Panc1 (cell line): ENCODE data around the gene GTPBP8. TPM values are rescaled to one million over a fixed set of nuclear protein-coding genes. Genes with fewer than 3 reads are reported as not detected.

Source experiments
- ATAC-seq: fragments of 200-7000 bp; cut with Tn5 transposase; 2 replicates; pipeline ENCODE4 v1.9.1; 2020; ENCODE audit warnings: mild to moderate bottlenecking, moderate library complexity
- BruUV-seq: library from RNA; stranded (reverse); fragments of 400-500 nt; replicated peaks from 2 replicates; lab custom pipeline; 2021; lab: Mats Ljungman, UMichigan
- CTCF ChIA-PET: fragments of 300-600 bp; sonication (Branson Sonifier 250); formaldehyde crosslinking; loops from one replicate; lab custom pipeline; 2022; ENCODE audit warnings: antibody characterized with exemption; lab: Charles Lee
- POLR2A ChIA-PET: fragments of 300-600 bp; sonication (Branson Sonifier 250); formaldehyde crosslinking; loops from one replicate; lab custom pipeline; 2022; ENCODE audit warnings: antibody characterized with exemption; lab: Charles Lee
- DNase-seq: peaks from one replicate; pipeline ENCODE4 v3.0.0-alpha.2; 2010; ENCODE audit warnings: low read depth, low spot score
- H3K27ac ChIP-seq: 2 replicates; pipeline ENCODE4 v1.5.1; 2011; ENCODE audit warnings: mild to moderate bottlenecking, low read length, inconsistent platforms
- H3K27me3 ChIP-seq: fragments of 200-500 bp; sonication (Bioruptor generic); 2 replicates; pipeline ENCODE4 v1.6.0; 2014; ENCODE audit warnings: low read length, inconsistent platforms; ENCODE audit not compliant: control insufficient read depth, insufficient read depth
- H3K36me3 ChIP-seq: fragments of 200-500 bp; sonication (Bioruptor generic); 2 replicates; pipeline ENCODE4 v1.5.1; 2014; ENCODE audit warnings: inconsistent platforms, mild to moderate bottlenecking, low read length, moderate library complexity; ENCODE audit not compliant: control insufficient read depth, insufficient read depth
- H3K4me1 ChIP-seq: 2 replicates; pipeline ENCODE4 v1.5.1; 2011; ENCODE audit warnings: inconsistent platforms, mild to moderate bottlenecking, low read length, moderate library complexity; ENCODE audit not compliant: control insufficient read depth, insufficient read depth
- H3K4me3 ChIP-seq, 2 experiments: 2 replicates each; pipeline ENCODE4 v1.5.1; 2011 to 2012; ENCODE audit warnings: low read depth in 2 of 2, low read length in 2 of 2, mild to moderate bottlenecking in 2 of 2, inconsistent platforms in 1 of 2, moderate library complexity in 1 of 2
- H3K9me3 ChIP-seq: fragments of 200-500 bp; sonication (Bioruptor generic); 2 replicates; pipeline ENCODE4 v1.5.1; 2014; ENCODE audit warnings: low read depth, mild to moderate bottlenecking, inconsistent platforms, low read length, moderate library complexity; ENCODE audit not compliant: control insufficient read depth, insufficient read depth
- POLR2AphosphoS5 ChIP-seq: IDR thresholded peaks from 2 replicates; pipeline ENCODE4 v1.6.1; 2012; ENCODE audit warnings: mild to moderate bottlenecking, low read depth, low read length, moderate library complexity
- SIN3A ChIP-seq: IDR thresholded peaks from 2 replicates; pipeline ENCODE4 v1.6.1; 2012; ENCODE audit warnings: low read depth, mild to moderate bottlenecking, low read length, moderate library complexity, borderline replicate concordance; ENCODE audit not compliant: insufficient read depth
- TCF7L2 ChIP-seq: IDR thresholded peaks from 2 replicates; pipeline ENCODE4 v1.6.1; 2011; ENCODE audit warnings: mild to moderate bottlenecking, low read depth, low read length, inconsistent platforms
- in situ Hi-C: cut with HindIII; loops from 2 replicates; pipeline ENCODE4 v1.10.0; 2016; ENCODE audit warnings: low sequenced_read_pairs, low pct_unique_long_range_greater_than_20kb
- intact Hi-C: fragments of 100-400 bp; cut with micrococcal nuclease; formaldehyde crosslinking; loops from one replicate; pipeline ENCODE4 v1.10.0; 2022; ENCODE audit not compliant: unreplicated experiment
- total RNA-seq: library from RNA; stranded (reverse); gene quantifications from one replicate; pipeline ENCODE4 v1.2.1, GENCODE V29; 2021; ENCODE audit not compliant: unreplicated experiment
- TF ChIP-seq, protein P1 (sequence below), 2 experiments: IDR thresholded peaks; 2 replicates each; pipeline ENCODE4 v1.6.1; 2011 to 2012; ENCODE audit warnings: low read depth in 2 of 2, control low read depth in 1 of 2, low read length in 1 of 2, mild to moderate bottlenecking in 1 of 2, moderate library complexity in 1 of 2; ENCODE audit not compliant: insufficient read depth in 1 of 2
- TF ChIP-seq, protein P2 (sequence below): fragments of 450-650 bp; IDR thresholded peaks from 2 replicates; pipeline ENCODE4 v1.5.1; 2017; ENCODE audit warnings: mild to moderate bottlenecking

The GTPBP8 gene
- total RNA-seq, 1 experiment from 2014 or later, result 16.3 TPM

GRCh38 chr3:113038328-113038727 lies 47.5 kb downstream of the GTPBP8 start:
- Histone ChIP-seq H3K27me3 (peaks cover 4% of the 10 kb centered on the region; the same call in 1 of the 2 replicates), H3K36me3 (no peaks in the 10 kb centered on the region), H3K4me3 (no peak overlapping the region), H3K9me3 (no peaks in the 10 kb centered on the region), H3K4me1 (no peaks in the 10 kb centered on the region), H3K27ac (no peak overlapping the region)
- in situ Hi-C loops (no loop called here), intact Hi-C loops (loop anchor here (5.0 kb wide), 1 partner anchor 249 kb away; no protein-coding TSS in a partner anchor)
- ATAC-seq, result no peak
- no peak for TF ChIP-seq SIN3A
- TF ChIP-seq, protein P1, sequence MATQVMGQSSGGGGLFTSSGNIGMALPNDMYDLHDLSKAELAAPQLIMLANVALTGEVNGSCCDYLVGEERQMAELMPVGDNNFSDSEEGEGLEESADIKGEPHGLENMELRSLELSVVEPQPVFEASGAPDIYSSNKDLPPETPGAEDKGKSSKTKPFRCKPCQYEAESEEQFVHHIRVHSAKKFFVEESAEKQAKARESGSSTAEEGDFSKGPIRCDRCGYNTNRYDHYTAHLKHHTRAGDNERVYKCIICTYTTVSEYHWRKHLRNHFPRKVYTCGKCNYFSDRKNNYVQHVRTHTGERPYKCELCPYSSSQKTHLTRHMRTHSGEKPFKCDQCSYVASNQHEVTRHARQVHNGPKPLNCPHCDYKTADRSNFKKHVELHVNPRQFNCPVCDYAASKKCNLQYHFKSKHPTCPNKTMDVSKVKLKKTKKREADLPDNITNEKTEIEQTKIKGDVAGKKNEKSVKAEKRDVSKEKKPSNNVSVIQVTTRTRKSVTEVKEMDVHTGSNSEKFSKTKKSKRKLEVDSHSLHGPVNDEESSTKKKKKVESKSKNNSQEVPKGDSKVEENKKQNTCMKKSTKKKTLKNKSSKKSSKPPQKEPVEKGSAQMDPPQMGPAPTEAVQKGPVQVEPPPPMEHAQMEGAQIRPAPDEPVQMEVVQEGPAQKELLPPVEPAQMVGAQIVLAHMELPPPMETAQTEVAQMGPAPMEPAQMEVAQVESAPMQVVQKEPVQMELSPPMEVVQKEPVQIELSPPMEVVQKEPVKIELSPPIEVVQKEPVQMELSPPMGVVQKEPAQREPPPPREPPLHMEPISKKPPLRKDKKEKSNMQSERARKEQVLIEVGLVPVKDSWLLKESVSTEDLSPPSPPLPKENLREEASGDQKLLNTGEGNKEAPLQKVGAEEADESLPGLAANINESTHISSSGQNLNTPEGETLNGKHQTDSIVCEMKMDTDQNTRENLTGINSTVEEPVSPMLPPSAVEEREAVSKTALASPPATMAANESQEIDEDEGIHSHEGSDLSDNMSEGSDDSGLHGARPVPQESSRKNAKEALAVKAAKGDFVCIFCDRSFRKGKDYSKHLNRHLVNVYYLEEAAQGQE (IDR thresholded peaks at IDR 0.05; ENCODE audit: insufficient read depth in 1 of 2, low read depth in 2 of 2, low read length in 1 of 2), result no peak
- no peak for TF ChIP-seq POLR2AphosphoS5
- TF ChIP-seq, protein P2, sequence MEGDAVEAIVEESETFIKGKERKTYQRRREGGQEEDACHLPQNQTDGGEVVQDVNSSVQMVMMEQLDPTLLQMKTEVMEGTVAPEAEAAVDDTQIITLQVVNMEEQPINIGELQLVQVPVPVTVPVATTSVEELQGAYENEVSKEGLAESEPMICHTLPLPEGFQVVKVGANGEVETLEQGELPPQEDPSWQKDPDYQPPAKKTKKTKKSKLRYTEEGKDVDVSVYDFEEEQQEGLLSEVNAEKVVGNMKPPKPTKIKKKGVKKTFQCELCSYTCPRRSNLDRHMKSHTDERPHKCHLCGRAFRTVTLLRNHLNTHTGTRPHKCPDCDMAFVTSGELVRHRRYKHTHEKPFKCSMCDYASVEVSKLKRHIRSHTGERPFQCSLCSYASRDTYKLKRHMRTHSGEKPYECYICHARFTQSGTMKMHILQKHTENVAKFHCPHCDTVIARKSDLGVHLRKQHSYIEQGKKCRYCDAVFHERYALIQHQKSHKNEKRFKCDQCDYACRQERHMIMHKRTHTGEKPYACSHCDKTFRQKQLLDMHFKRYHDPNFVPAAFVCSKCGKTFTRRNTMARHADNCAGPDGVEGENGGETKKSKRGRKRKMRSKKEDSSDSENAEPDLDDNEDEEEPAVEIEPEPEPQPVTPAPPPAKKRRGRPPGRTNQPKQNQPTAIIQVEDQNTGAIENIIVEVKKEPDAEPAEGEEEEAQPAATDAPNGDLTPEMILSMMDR, result no peak
- DNase-seq, result no peak
- ChIA-PET POLR2A (no interaction called here), CTCF (no interaction called here)
- BruUV-seq, result no TSS peak

DNA sequence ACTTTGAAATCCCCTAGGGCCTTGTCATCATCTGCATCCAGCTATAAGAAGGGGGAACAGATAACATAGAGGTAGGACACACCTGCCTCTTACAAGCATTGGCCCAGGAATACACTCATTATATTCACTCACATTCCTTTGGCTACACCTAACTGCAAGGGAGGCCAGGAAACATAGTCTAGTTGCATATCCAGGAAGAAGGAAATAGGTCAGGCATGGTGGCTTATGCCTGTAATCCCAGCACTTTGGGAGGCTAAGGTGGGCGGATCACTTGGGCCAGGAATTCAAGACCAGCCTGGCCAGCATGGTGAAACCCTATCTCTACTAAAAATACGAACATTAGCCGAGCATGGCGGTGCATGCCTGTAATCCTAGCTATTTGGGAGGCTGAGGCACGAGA lies 48.8 kb downstream of the GTPBP8 start:
- intact Hi-C loops, result loop anchor here (5.0 kb wide), 1 partner anchor 248 kb away; no protein-coding TSS in a partner anchor
- Histone ChIP-seq H3K27ac (no peak overlapping the region), H3K4me1 (no peaks in the 10 kb centered on the region), H3K27me3 (peaks cover 2% of the 10 kb centered on the region; the same call in 1 of the 2 replicates), H3K36me3 (no peaks in the 10 kb centered on the region), H3K4me3 (no peak overlapping the region), H3K9me3 (no peaks in the 10 kb centered on the region)
- TF ChIP-seq, protein P1 (IDR thresholded peaks at IDR 0.05; ENCODE audit: insufficient read depth in 1 of 2, low read depth in 2 of 2, low read length in 1 of 2), result no peak
- TF ChIP-seq SIN3A (no peak), TCF7L2 (no peak), POLR2AphosphoS5 (no peak)
- TF ChIP-seq, protein P2, result no peak
- BruUV-seq, result no TSS peak
- in situ Hi-C loops, result no loop called here
- ChIA-PET POLR2A (no interaction called here), CTCF (no interaction called here)
- DNase-seq (no peak), ATAC-seq (no peak)
